OCI-LY3 (cell line): ENCODE measurements around the gene ADGRD1.

Experiments used
- H2AFZ ChIP-seq: fragments of 200-600, 300-600 bp; shearing (Covaris generic); 2 replicates; pipeline ENCODE4 v1.6.0; 2014; ENCODE audit warnings: antibody characterized with exemption, low read depth, low read length
- H3K27ac ChIP-seq: fragments of 200-600, 300-600 bp; sonication (generic); 2 replicates; pipeline ENCODE4 v1.5.1; 2014; ENCODE audit warnings: mild to moderate bottlenecking, low read length, moderate library complexity, mixed read lengths
- H3K27me3 ChIP-seq: fragments of 200-600, 300-600 bp; sonication (generic); 2 replicates; pipeline ENCODE4 v1.6.1; 2014; ENCODE audit warnings: low read depth, low read length, mixed read lengths
- H3K36me3 ChIP-seq: fragments of 200-600, 300-600 bp; sonication (generic); replicated peaks from 2 replicates; pipeline ENCODE3; 2014; ENCODE audit warnings: low read depth, low read length, mixed read lengths
- H3K4me1 ChIP-seq: fragments of 300-600, 200-600 bp; sonication (generic); 2 replicates; pipeline ENCODE4 v1.6.1; 2014; ENCODE audit warnings: low read length, mixed read lengths
- H3K4me2 ChIP-seq: fragments of 200-600, 300-600 bp; sonication (generic); 2 replicates; pipeline ENCODE4 v1.6.1; 2014; ENCODE audit warnings: low read length, mixed read lengths
- H3K4me3 ChIP-seq: fragments of 300-600, 200-600 bp; sonication (generic); 2 replicates; pipeline ENCODE4 v1.5.1; 2014; ENCODE audit warnings: antibody characterized with exemption, mild to moderate bottlenecking, low read length, moderate library complexity
- H3K79me2 ChIP-seq: fragments of 300-600, 200-600 bp; shearing (Covaris generic); 2 replicates; pipeline ENCODE4 v1.6.1; 2014; ENCODE audit warnings: mild to moderate bottlenecking, low read length, mixed read lengths
- H3K9ac ChIP-seq: fragments of 300-600, 200-600 bp; shearing (Covaris generic); 2 replicates; pipeline ENCODE4 v1.6.0; 2014; ENCODE audit warnings: mild to moderate bottlenecking, low read length, moderate library complexity
- H3K9me3 ChIP-seq: fragments of 200-600, 300-600 bp; shearing (Covaris generic); 2 replicates; pipeline ENCODE4 v1.6.1; 2014; ENCODE audit warnings: low read length, mixed read lengths; ENCODE audit not compliant: insufficient read depth
- H4K20me1 ChIP-seq: fragments of 200-600, 300-600 bp; sonication (generic); 2 replicates; pipeline ENCODE4 v1.6.1; 2016; ENCODE audit warnings: low read length, mixed read lengths; ENCODE audit not compliant: insufficient read depth
- EZH2phosphoT487 ChIP-seq: fragments of 200-600 bp; shearing (Covaris generic); IDR thresholded peaks from 2 replicates; pipeline ENCODE4 v1.6.1; 2018; ENCODE audit warnings: antibody characterized with exemption, mixed run types, low read depth
- TF ChIP-seq, protein P1 (sequence below): fragments of 200-600, 300-600 bp; sonication (generic); IDR thresholded peaks from 2 replicates; pipeline ENCODE4 v1.5.1; 2014; ENCODE audit warnings: antibody characterized with exemption, low read length, low read depth

Gene ADGRD1

DNA sequence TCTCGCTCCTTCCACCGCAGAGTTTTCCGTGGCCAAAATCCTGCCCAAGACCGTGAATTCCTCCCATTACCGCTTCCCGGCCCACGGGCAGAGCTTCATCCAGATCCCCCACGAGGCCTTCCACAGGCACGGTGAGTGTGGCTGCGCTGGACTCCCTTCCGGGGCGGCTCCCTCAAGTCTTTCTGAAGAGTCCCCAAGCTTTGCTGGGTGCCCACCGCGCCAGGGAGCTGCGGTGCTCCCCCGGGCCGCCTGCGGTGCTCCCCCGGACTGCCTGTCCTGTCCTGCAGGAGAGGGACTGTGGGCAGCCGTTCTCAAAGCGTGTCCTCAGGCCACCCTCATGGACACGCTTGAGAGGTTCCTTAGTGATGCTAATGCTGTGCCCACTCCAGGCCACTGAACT lies 50.5 kb downstream of the ADGRD1 start:
- Histone ChIP-seq H3K27ac (no peak overlapping the region), H3K4me1 (no peaks in the 10 kb centered on the region), H4K20me1 (no peaks in the 10 kb centered on the region), H3K9ac (no peak overlapping the region), H3K36me3 (no peaks in the 10 kb centered on the region), H3K4me3 (no peak overlapping the region), H3K27me3 (no peaks in the 10 kb centered on the region), H3K9me3 (no peaks in the 10 kb centered on the region), H3K4me2 (no peak overlapping the region), H2AFZ (no peak overlapping the region), H3K79me2 (no peaks in the 10 kb centered on the region)
- no peak for TF ChIP-seq EZH2phosphoT487
- TF ChIP-seq, protein P1, sequence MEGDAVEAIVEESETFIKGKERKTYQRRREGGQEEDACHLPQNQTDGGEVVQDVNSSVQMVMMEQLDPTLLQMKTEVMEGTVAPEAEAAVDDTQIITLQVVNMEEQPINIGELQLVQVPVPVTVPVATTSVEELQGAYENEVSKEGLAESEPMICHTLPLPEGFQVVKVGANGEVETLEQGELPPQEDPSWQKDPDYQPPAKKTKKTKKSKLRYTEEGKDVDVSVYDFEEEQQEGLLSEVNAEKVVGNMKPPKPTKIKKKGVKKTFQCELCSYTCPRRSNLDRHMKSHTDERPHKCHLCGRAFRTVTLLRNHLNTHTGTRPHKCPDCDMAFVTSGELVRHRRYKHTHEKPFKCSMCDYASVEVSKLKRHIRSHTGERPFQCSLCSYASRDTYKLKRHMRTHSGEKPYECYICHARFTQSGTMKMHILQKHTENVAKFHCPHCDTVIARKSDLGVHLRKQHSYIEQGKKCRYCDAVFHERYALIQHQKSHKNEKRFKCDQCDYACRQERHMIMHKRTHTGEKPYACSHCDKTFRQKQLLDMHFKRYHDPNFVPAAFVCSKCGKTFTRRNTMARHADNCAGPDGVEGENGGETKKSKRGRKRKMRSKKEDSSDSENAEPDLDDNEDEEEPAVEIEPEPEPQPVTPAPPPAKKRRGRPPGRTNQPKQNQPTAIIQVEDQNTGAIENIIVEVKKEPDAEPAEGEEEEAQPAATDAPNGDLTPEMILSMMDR, result no peak

DNA sequence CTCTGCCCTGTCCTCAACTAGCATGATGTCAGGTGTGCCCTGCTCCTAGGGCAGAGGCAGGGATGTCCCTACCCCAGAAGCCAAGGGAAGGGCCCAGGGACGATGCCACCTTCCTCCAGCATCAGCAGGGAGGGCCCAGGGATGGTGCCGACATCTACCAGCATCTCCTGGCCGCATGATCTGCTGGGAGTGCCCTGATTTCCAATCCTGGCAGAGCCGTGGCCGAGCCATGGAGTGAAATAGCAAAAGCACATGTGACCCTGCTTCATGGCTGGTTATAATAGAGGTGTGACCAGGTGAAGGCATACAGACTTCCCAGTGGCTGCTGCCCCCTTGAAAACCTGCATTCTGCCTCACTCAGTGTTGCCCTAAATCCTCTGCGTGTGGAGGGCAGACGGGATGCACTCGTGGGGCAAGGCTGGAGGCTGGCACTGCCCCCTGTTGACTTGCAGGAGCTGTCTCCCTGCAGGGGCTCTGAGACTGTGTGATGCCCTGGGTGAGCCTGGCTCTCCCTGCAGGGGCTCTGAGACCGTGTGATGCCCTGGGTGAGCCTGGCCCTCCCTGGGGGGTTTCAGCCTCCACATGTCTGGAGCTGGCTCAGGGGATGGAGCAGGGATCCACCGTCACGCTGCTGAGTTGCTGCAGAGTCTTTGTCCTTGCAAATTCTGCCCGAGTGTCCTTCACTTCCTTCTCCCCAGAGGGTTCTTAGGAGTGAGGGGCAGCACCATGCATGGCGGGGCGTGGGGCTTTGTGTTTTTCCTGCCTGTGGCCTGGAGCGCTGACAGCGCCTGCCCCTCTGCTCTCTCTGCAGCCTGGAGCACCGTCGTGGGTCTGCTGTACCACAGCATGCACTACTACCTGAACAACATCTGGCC lies 51.7 kb downstream of the ADGRD1 start:
- Histone ChIP-seq H3K9me3 (no peaks in the 10 kb centered on the region), H3K36me3 (no peaks in the 10 kb centered on the region), H3K4me3 (no peak overlapping the region), H3K4me1 (no peaks in the 10 kb centered on the region), H2AFZ (no peak overlapping the region), H3K9ac (no peak overlapping the region), H3K27me3 (no peaks in the 10 kb centered on the region), H3K27ac (no peak overlapping the region), H3K4me2 (no peak overlapping the region), H3K79me2 (no peaks in the 10 kb centered on the region), H4K20me1 (no peaks in the 10 kb centered on the region)
- TF ChIP-seq EZH2phosphoT487, result no peak
- TF ChIP-seq, protein P1, result 0 out of 2 replicates have a peak, but pooled peaks have one; percentile 22

DNA sequence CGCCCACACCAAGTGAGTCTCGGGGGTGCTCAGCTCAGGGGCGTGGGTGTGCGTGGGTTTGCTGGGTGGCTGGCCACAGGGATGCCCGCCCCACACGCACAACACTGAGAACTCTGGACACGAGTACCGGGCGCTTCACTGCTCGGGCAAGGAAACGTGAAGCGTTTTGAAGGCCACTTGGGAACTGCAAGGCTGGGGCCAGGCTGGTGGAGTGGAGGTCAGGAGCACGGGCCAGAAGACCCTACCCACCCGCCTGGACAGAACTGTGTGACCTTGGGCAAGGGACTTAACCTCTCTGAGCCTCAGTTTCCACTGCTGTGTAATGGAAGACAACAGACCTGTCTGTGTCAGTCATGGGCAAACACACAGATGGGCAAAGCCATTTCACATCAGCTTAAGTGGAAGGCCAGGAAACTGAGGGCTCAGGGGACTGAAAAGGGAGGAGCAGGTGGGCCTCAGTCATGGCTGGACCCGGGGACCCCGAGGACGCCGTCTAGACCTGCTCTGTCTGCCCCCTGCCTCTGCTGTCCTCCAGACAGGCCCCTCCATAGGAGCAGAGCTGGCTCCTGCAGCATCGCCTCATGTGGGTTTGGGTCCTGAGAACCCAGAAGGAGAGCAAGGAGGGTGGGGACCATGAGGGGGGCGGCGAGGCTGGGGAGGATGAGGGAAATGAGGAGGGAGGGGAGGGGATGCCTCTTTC lies 52.5 kb downstream of the ADGRD1 start:
- TF ChIP-seq EZH2phosphoT487, result no peak
- TF ChIP-seq, protein P1, result no peak
- H3K79me2 ChIP-seq, result no peaks in the 10 kb centered on the region

DNA sequence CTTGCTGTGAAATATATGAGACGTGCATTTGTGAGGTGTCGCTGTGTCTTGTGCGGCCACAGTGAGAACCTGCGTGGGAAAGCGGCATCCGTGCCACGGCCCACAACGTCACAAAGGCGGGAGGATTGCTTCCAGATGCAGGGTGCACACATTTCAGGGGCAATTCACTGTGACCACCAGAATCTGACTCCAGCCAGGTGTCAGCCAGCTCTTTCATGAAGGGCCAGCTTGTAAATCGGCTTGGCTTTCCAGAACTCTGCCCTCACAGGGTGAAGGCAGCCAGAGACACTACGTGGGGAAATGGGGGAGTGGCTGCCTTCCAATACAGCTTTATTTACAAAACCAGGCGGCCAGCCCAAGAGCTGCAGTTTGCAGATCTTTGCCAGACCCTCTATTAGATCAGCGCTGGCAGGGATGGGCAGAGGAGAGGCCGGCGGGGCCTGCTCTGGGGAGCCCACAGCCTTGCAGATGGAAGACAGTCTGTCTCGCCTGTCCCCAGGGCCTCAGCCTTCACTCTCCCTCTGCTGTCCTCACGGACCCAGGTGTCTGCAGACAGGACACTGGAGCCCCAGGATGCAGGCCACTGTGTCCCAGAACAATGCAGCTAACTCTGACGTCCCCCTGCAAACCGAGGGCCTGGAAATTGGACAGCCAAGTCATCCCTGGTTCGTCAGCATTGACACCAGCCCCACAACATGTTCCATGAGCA lies 53.5 kb downstream of the ADGRD1 start:
- Histone ChIP-seq H4K20me1 (no peaks in the 10 kb centered on the region), H2AFZ (no peak overlapping the region), H3K79me2 (no peaks in the 10 kb centered on the region), H3K27me3 (no peaks in the 10 kb centered on the region), H3K9ac (no peak overlapping the region), H3K36me3 (no peaks in the 10 kb centered on the region), H3K9me3 (no peaks in the 10 kb centered on the region), H3K4me3 (no peak overlapping the region), H3K27ac (no peak overlapping the region), H3K4me2 (no peak overlapping the region), H3K4me1 (no peaks in the 10 kb centered on the region)
- TF ChIP-seq, protein P1, result no peak
- TF ChIP-seq EZH2phosphoT487, result no peak

More for the DNA sequence above, 52.5 kb downstream of the ADGRD1 start:
- Histone ChIP-seq H3K4me1 (no peaks in the 10 kb centered on the region), H3K9ac (no peak overlapping the region), H3K36me3 (no peaks in the 10 kb centered on the region), H3K4me2 (no peak overlapping the region), H2AFZ (no peak overlapping the region), H3K4me3 (no peak overlapping the region), H3K9me3 (no peaks in the 10 kb centered on the region), H4K20me1 (no peaks in the 10 kb centered on the region), H3K27me3 (no peaks in the 10 kb centered on the region), H3K27ac (no peak overlapping the region)
